NOMO-1 (cell line): ENCODE results near the gene ZDHHC17.

ENCODE experiments used
- DNase-seq, 2 experiments: peaks; one replicate each; lab custom pipeline; 2025; ENCODE audit not compliant: unreplicated experiment in 2 of 2; lab: John Stamatoyannopoulos, UW

The ZDHHC17 gene

DNA sequence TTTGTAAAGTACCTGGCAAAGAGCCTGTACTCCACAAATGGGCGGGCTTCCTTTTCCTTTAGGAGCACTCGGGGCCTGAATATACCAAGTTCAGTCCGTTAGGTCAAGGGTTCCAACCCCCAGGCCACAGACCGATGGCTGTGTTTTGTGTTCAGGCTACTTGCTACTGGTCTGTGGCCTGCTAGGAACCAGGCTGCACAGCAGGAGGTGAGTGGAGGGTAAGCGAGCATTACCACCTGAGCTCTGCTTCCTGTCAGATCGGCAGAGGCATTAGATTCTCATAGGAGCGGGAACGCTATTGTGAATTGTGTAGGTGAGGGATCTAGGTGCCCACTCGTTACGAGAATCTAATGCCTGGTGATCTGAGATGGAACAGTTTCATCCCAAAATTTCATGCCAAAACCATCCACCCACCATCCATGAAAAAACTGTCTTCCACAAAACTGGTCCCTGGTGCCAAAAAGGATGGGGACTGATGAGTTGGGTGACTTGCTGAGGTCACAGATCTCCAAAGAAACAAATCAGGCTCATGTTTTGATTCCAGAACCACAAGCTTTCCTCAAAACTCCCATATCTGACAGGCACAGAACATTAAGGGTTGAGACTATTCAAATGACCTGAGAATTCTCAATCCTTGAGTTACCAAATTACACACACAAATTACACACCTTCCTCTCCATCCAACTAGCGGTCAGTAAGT lies 110.7 kb downstream of the ZDHHC17 start:
- DNase-seq, result no peak

DNA sequence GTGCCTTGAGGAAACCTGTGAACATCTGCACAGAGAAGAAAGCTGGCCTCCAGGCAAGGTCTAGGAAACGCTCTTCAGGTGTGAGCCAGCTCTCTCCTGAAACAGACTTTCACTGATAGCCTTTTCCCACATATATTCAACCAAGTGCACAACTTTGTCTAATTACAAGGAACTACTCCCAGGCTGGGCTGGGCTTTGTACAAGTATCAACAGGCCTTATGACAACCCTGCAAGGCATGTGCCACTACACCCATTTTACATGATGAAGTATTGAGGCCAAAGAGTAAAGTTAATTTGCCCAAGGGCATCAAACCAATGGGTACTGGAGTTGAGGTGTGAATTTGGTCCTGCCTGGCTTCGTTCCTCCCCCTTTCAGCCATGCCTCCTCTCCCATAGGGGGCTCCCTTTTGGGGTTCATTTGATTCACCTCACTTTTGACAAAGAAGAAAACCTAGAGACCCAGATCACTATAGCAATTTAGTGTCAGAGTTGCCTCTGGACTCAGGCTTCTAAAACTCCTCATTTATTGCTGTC lies 112.8 kb downstream of the ZDHHC17 start:
- no peak for DNase-seq

- DNase-seq, result no peak
Measured at GRCh38 chr12:76878099-76878898, 114.4 kb downstream of the ZDHHC17 start.

DNA sequence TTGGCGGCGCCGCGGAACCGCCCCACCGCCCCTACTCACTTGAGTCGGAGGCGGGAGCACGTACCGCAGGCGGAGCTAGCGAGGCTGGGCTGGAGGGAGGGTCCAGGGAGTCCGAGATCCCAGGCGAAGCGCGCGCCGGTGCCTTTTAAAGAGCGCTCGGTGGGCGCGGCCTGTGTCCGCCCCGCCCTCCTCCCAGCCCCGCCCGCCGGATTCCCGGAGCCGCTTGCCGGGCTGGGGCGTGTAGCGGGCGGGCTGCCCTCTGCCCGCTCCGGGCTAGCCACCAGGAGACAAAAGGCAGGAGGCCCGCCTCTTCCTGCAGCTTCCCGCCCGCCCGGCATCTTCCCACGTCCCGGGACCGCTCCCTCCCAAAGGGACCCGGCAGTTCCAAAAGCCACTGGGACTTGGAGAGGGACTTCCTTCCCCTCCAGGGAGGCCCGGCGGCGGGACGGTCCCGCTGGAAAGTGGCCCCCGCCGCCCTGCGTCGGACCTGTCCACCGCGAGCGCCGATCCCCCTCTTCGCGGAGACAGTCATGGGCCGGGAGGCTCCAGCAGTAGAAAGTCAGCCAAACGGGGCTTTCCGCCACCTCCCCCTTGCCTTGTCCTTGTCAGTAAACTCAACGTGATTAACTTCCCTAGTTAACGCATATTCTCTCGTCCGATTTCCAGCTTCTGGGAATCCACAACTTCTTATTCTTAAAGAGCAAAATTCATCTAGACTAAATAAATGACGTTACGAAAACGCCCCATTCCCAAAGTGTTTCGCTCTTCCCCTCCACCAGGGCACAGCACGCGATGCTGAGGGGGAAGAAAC lies 115.2 kb downstream of the ZDHHC17 start, which contains the start of gene CSRP2:
TSS of gene CSRP2 (minus strand) at position 121 of the 811 bp plus-strand sequence. CDS start 12,759 bp downstream, outside the sequence.
- DNase-seq, result peak; percentile 12 to 21

DNA sequence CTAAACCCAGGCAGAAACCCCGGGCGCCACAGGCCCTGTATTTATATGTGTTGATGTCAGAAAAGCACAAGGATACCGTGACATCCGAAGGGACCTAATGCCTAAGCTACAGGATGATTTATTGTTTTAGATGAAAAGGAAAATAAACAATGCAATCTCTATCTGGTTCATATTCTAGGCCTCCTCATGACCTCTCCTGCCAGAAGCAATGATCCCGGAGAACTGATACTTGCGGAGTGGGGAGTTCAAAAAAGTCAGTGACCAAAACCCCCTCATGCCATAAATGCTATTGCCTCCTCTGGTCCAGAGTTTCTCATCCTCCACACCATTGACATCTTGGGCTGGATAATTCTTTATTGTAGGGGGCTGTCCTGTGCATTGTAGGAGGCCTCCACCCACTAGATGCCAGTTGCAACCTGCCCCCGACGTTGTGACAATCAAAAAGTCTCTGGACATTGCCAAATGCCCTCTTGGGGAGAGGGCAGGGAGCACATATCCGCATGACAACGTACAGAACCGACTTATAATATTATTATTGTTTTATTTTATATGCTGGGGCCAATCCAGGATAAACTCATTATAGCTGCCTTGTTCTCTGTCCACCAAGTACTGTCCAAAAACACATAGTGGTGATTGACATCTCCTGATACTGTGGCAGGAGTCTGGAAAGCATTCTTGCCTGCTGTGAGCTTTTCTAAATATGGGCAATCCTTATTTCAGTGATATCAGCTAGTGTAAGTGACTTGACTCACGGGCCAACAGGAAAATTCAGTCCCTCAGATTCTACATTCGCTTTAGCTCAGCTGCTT lies 116.0 kb downstream of the ZDHHC17 start:
- DNase-seq, result no peak

GRCh38 chr12:76880519-76881023 lies 116.7 kb downstream of the ZDHHC17 start:
- DNase-seq, result no peak

GRCh38 chr12:76881142-76881541 lies 117.2 kb downstream of the ZDHHC17 start:
- no peak for DNase-seq

DNA sequence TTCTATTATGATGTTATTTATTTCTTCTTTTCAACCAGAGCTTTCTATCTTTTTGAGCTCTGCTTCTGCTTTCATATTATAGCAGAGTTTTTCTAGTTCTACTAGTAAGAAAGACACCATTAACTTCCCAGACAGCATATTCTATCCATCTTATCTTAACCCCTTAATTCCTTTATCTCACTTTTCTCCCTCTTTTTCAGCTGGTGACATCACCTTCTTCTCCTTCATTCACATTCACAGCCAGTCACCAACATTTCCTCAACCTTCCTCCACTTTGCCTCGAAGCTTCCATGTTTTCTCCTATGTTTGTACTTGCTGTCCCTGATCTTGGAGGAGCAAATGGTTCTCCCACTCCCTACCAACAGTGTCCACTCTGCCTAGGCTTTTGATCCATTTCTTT lies 118.5 kb downstream of the ZDHHC17 start:
- DNase-seq, result no peak

DNA sequence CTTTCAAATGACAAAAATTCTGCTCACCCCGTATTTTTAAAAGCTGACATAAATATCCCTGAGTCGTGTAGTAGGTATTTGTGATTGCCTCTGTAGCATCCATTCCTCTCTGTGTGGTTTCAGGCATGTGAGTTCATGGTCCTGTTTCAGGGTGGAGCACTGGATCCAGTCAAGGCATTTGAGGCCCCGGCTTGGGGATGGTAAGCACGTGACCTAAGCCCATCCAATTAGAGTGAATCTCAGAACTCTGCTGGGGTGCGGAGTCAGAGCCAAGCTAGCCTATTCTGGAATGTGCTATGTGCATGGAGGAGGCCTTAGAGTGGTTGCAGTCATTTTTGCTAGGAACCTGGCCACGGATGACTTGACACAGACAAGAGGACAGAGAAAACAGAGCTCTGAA lies 119.2 kb downstream of the ZDHHC17 start:
- no peak for DNase-seq

DNA sequence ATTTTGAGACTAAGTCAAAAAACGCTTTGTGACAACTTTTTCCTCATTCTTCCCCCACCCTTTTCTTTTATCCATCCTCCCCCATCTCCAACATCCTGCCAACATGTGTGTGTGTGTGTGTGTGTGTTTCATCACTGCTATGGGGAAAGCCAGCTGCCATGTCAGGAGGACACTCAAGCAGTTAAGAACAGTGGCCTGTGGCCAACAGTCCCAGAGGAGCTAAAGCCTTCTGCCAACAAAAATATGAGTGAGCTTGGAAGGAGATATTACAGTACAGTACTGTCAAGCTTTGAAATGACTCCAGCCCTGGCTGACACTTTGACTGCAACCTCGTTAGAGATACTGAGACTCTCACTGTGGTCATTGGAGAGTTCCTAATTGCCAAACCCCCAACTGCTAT lies 119.9 kb downstream of the ZDHHC17 start:
- no peak for DNase-seq

DNA sequence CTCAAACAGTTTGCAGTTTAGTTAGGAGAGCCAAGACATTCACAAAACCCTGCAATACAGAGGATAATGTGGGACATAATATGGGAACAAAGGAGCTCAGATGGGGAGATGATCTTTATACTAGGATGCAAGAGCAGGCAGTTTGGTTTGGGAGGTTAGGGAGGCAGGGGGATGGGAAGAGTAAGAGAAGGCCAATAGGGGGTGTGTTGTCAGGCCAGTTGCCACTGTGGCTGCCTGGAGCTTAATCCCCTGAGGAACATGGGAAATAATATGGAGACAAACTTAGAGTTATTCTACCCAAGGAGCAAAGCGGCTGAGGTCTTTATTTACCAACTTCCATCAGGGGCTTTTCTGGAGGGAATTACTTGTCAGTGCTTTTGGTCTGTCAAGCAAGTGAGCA lies 124.9 kb downstream of the ZDHHC17 start:
- DNase-seq, result no peak

GRCh38 chr12:76890151-76891143 lies 126.5 kb downstream of the ZDHHC17 start:
- no peak for DNase-seq

DNA sequence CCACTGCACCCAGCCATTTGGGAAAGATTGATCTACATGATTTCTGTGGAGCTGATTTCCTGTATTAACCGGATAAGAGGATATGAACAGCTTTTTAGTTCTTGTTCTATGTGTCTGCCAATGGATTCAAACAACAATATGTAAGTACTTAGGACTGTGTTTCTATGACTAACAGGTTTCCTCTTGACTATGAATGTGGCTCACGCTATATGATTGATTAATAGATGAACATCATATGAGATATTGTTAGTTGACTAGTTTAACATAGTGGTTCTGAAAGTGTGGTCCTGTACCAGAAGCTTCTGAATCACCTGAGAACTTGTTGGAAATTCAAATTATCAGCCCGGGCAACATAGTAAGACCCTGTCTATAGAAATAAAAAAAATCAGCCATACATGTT lies 127.7 kb downstream of the ZDHHC17 start:
- no peak for DNase-seq

DNA sequence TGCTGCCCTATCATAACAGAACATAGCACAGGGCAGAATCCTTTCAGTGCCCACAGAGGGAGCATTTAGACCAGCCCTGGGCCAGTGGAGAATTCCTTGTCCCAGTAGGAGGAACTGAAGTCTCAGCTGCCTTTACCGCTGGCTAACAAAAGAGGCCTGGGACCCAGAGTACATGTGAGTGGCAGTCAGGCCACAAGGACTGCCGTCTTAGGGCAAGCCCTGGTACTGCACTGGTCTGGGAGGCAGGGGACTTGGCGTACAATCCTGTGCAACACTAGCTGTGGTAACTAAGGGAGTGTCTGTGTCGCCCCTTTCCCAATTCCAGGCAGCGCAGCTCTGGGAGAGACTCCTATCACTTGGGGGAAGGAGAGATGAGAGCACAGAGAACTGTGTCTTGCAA lies 131.9 kb downstream of the ZDHHC17 start:
- no peak for DNase-seq

GRCh38 chr12:76896274-76896673 lies 132.4 kb downstream of the ZDHHC17 start:
- DNase-seq, result no peak

GRCh38 chr12:76898442-76898841 lies 134.5 kb downstream of the ZDHHC17 start:
- no peak for DNase-seq

GRCh38 chr12:76899522-76899921 lies 135.6 kb downstream of the ZDHHC17 start:
- DNase-seq, result no peak

GRCh38 chr12:76901628-76902380 lies 137.9 kb downstream of the ZDHHC17 start:
- no peak for DNase-seq
